Subcutaneous adipose tissue (tissue), 4 donors: Measurements from ENCODE around the gene DPP9. TPM values are rescaled to one million over a fixed set of nuclear protein-coding genes. Genes with fewer than 3 reads are reported as not detected.

ENCODE experiments used
- total RNA-seq, 4 donors: library from RNA; depleted of rRNA; stranded (reverse); fragments of >200 nt; gene quantifications; one replicate each; pipeline ENCODE4 v1.1.0, GENCODE V29; 2016
- TF ChIP-seq, protein P1 (sequence below): fragments of 450-650 bp; IDR thresholded peaks from one replicate; pipeline ENCODE4 v1.5.1; 2016; ENCODE audit warnings: low read depth, mild to moderate bottlenecking, control low read depth, antibody characterized with exemption, moderate library complexity

Gene DPP9
- total RNA-seq, 4 donors from 2014 or later: 31.1 to 109 (median 48.6) TPM

DNA sequence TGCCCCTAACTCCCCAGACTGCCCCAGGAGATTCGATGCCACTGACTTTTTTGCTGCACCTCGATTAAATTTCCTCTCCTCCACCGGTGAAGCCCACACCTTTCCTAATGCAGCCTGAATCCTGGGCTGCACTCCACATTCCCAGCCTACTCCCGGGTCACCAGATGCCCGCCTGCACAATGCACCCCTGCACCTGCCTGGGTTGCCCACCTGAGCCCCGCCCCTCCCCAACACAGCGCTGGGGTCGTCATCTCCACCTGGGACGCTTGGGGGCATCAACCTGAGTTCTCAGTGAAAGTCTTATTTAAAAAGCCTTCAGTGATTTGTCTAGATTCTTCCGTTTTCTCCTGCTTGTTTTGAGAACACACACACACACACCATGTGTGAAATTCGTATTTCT lies 24.5 kb upstream of the DPP9 start:
- TF ChIP-seq, protein P1, sequence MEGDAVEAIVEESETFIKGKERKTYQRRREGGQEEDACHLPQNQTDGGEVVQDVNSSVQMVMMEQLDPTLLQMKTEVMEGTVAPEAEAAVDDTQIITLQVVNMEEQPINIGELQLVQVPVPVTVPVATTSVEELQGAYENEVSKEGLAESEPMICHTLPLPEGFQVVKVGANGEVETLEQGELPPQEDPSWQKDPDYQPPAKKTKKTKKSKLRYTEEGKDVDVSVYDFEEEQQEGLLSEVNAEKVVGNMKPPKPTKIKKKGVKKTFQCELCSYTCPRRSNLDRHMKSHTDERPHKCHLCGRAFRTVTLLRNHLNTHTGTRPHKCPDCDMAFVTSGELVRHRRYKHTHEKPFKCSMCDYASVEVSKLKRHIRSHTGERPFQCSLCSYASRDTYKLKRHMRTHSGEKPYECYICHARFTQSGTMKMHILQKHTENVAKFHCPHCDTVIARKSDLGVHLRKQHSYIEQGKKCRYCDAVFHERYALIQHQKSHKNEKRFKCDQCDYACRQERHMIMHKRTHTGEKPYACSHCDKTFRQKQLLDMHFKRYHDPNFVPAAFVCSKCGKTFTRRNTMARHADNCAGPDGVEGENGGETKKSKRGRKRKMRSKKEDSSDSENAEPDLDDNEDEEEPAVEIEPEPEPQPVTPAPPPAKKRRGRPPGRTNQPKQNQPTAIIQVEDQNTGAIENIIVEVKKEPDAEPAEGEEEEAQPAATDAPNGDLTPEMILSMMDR: no peak

GRCh38 chr19:4745986-4746385 lies 22.3 kb upstream of the DPP9 start:
- TF ChIP-seq, protein P1: no peak

- TF ChIP-seq, protein P1: no peak
Observed at GRCh38 chr19:4744451-4745174, 21.0 kb upstream of the DPP9 start.

DNA sequence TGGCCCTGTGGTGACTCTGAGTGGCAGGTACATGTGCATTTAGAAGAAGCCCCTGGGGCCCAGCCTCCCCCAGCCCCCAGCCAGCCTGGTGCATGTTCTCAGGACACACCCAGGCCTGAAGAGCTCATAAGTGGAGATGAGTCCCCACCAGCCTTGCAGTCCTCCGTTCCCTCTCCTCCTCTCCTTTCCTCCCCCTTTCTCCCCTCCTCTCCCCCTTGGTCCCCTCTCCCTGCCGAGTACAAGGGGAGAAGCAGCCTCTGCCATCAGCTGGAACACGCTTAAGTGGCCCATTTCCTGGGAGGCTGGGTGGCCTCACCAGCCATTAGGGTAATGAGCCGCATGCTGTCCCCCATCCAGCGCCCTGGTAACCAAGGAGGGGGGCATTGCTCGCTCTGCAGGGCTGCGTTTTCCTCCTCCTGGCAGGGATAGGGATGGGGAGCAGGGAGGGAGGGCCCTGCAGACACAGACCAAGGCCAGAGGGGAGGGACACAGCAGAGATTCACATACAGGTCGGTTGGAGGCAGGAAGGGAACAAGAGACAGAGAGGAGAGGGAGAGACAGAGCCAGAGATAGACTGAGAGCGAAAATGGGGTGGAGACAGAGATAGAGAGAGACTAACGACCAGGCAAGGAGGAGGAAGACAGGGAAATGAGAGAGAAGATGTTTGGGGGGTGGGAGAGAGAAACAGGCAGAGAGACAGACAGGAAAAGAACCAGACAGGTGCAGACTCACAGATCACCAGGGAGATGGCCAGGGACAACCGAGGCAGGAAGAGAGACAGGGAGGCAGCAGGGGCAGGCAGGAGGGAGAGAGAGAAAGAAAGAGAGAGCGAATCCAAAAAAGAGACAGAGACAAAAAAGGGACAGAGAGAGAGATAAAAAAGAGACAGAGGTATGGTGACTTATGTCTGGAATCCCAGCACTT lies 19.3 kb upstream of the DPP9 start:
- TF ChIP-seq, protein P1: no peak

DNA sequence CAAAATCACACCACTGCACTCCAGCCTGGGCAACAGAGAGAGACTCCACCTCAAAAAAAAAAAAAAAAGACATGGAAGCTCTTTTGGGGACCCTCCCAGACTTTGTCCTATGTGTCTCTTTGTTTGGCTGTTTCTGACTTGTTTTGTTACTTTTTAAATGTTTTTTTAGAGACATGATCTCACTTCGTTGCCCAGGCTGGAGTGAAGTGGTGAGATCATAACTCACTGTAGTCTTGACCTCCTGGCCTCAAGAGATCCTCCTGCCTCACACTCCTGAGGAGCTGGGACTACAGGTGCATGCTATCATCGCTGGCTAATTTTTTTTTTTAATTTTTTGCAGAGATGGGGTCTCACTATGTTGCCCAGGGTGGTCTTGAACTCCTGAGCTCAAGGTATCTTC lies 16.4 kb upstream of the DPP9 start:
- TF ChIP-seq, protein P1: no peak

GRCh38 chr19:4738734-4739133 lies 15.1 kb upstream of the DPP9 start:
- TF ChIP-seq, protein P1: no peak

- TF ChIP-seq, protein P1: no peak
Observed at GRCh38 chr19:4737955-4738600, 14.4 kb upstream of the DPP9 start.
